ENCODE data around the gene TCFL5.
A peak's percentile ranks its signal among the peaks of the same experiment; 100 is the strongest.

The TCFL5 gene

GRCh38 chr20:62812181-62812906 is 49.3 kb downstream of the TCFL5 start:
- DNase-seq (ENCODE audit: low read depth in 3 of 3): no peak

- DNase-seq (ENCODE audit: low read depth in 3 of 3): no peak
Measured at GRCh38 chr20:62811720-62812119, 49.9 kb downstream of the TCFL5 start.

GRCh38 chr20:62811320-62811719 is 50.3 kb downstream of the TCFL5 start:
- DNase-seq (ENCODE audit: low read depth in 3 of 3): no peak

- DNase-seq (ENCODE audit: low read depth in 3 of 3): no peak
Measured at GRCh38 chr20:62809530-62810428, 51.8 kb downstream of the TCFL5 start.

GRCh38 chr20:62808211-62808865 is 53.3 kb downstream of the TCFL5 start:
- peak; percentile 47 to 64 (median 58) for DNase-seq (ENCODE audit: low read depth in 3 of 3)

- no peak for DNase-seq (ENCODE audit: low read depth in 3 of 3)
Measured at GRCh38 chr20:62807444-62808210, 54.0 kb downstream of the TCFL5 start.

- DNase-seq (ENCODE audit: low read depth in 3 of 3): no peak
Measured at GRCh38 chr20:62806383-62807050, 55.1 kb downstream of the TCFL5 start.

GRCh38 chr20:62805711-62806382 is 55.8 kb downstream of the TCFL5 start:
- no peak for DNase-seq (ENCODE audit: low read depth in 3 of 3)

- DNase-seq (ENCODE audit: low read depth in 3 of 3): peak; percentile 39 to 60 (median 51)
Measured at GRCh38 chr20:62805155-62805710, 56.4 kb downstream of the TCFL5 start.

GRCh38 chr20:62804627-62805154 is 56.9 kb downstream of the TCFL5 start, which contains the start of gene OGFR:
Gene OGFR, plus strand, starts transcription at chr20:62804835. Its CDS starts 25 bp downstream, at chr20:62804860.
- peak; percentile 59 to 62 (median 60) for DNase-seq (ENCODE audit: low read depth in 3 of 3)

- DNase-seq (ENCODE audit: low read depth in 3 of 3): no peak
Measured at GRCh38 chr20:62804021-62804626, 57.5 kb downstream of the TCFL5 start.

GRCh38 chr20:62802026-62802712 is 59.5 kb downstream of the TCFL5 start:
- DNase-seq (ENCODE audit: low read depth in 3 of 3): no peak

- DNase-seq (ENCODE audit: low read depth in 3 of 3): no peak
Measured at GRCh38 chr20:62801284-62802010, 60.2 kb downstream of the TCFL5 start.

- DNase-seq (ENCODE audit: low read depth in 3 of 3): no peak
Measured at GRCh38 chr20:62800314-62801259, 61.0 kb downstream of the TCFL5 start.

GRCh38 chr20:62799873-62800272 is 61.7 kb downstream of the TCFL5 start:
- DNase-seq (ENCODE audit: low read depth in 3 of 3): no peak

GRCh38 chr20:62799459-62799858 is 62.2 kb downstream of the TCFL5 start:
- DNase-seq (ENCODE audit: low read depth in 3 of 3): no peak

GRCh38 chr20:62799036-62799435 is 62.6 kb downstream of the TCFL5 start:
- DNase-seq (ENCODE audit: low read depth in 3 of 3): no peak
